ENCODE data around the gene THAP7.

THAP7 gene

GRCh38 chr22:20949698-20950183 lies 52.2 kb downstream of the THAP7 start:
- Histone ChIP-seq H3K4me3 (ENCODE audit: low read depth in 1 of 2, low read length in 2 of 2) (no peak overlapping the region), H3K27ac (ENCODE audit: low read length) (no peak overlapping the region), H3K36me3 (ENCODE audit: insufficient read depth, low read length) (peaks cover 88% of the 10 kb centered on the region), H3K4me2 (ENCODE audit: insufficient read depth, low read length) (no peak overlapping the region), H3K27me3 (ENCODE audit: insufficient read depth, low read length, poor library complexity) (no peaks in the 10 kb centered on the region), H3K9ac (ENCODE audit: low read depth, low read length) (no peak overlapping the region), H3K4me1 (ENCODE audit: insufficient read depth, low read length) (no peaks in the 10 kb centered on the region), H3K79me2 (ENCODE audit: insufficient read depth, low read length) (peaks cover 71% of the 10 kb centered on the region), H3K9me3 (ENCODE audit: insufficient read depth, low read length, severe bottlenecking) (no peaks in the 10 kb centered on the region), H2AFZ (ENCODE audit: low read depth, low read length) (no peak overlapping the region), H4K20me1 (ENCODE audit: insufficient read depth, low read length) (peaks cover 95% of the 10 kb centered on the region)
- ATAC-seq (ENCODE audit: insufficient read depth, low read depth) (no peak), DNase-seq (no peak)
- TF ChIP-seq CTCF (IDR thresholded peaks at IDR 0.05; ENCODE audit: borderline replicate concordance, extremely low read depth, low read length, poor library complexity, severe bottlenecking): no peak
- no peak for TF ChIP-seq EZH2 (IDR thresholded peaks at IDR 0.05; ENCODE audit: borderline replicate concordance, low read depth, low read length, severe bottlenecking)

All from DND-41 (cell line).